A673 (cell line): ENCODE measurements around the gene CNPPD1. TPM values are rescaled to one million over a fixed set of nuclear protein-coding genes. Genes with fewer than 3 reads are reported as not detected.

ENCODE experiments used
- BruUV-seq: library from RNA; stranded (reverse); fragments of 400-500 nt; replicated peaks from 2 replicates; lab custom pipeline; 2021; lab: Mats Ljungman, UMichigan
- CTCF ChIA-PET: fragments of 300-600 bp; sonication (Branson Sonifier 250); formaldehyde crosslinking; loops from one replicate; lab custom pipeline; 2022; ENCODE audit warnings: antibody characterized with exemption; lab: Charles Lee
- POLR2A ChIA-PET: fragments of 300-600 bp; sonication (Branson Sonifier 250); formaldehyde crosslinking; loops from one replicate; lab custom pipeline; 2022; ENCODE audit warnings: antibody characterized with exemption; ENCODE audit not compliant: low non-redundant PET; lab: Charles Lee
- DNase-seq: peaks from one replicate; pipeline ENCODE4 v3.0.0-alpha.2; 2015; ENCODE audit warnings: low spot score
- H3K27ac ChIP-seq: fragments of 200-600 bp; sonication (generic); 2 replicates; pipeline ENCODE4 v1.5.1; 2016; ENCODE audit warnings: mixed run types, low read depth, mild to moderate bottlenecking, mixed read lengths, antibody characterized with exemption, low read length; ENCODE audit not compliant: poor library complexity, severe bottlenecking
- H3K27me3 ChIP-seq: fragments of 200-600 bp; sonication (generic); replicated peaks from 2 replicates; pipeline ENCODE4 v1.6.1; 2017; ENCODE audit warnings: mixed run types, low read depth, mild to moderate bottlenecking, mixed read lengths, antibody characterized with exemption, low read length; ENCODE audit not compliant: insufficient read depth, poor library complexity
- H3K36me3 ChIP-seq: fragments of 200-600 bp; sonication (generic); 2 replicates; pipeline ENCODE4 v1.6.1; 2016; ENCODE audit warnings: mixed run types, mild to moderate bottlenecking, mixed read lengths, antibody characterized with exemption, low read length; ENCODE audit not compliant: insufficient read depth, poor library complexity, severe bottlenecking
- H3K4me1 ChIP-seq: fragments of 200-600 bp; sonication (generic); 2 replicates; pipeline ENCODE4 v1.6.1; 2017; ENCODE audit warnings: mixed run types, mild to moderate bottlenecking, mixed read lengths, antibody characterized with exemption, low read length; ENCODE audit not compliant: insufficient read depth, poor library complexity, severe bottlenecking
- H3K4me3 ChIP-seq: fragments of 200-600 bp; sonication (generic); 2 replicates; pipeline ENCODE4 v1.5.1; 2016; ENCODE audit warnings: low read depth, mixed run types, mild to moderate bottlenecking, mixed read lengths, low read length; ENCODE audit not compliant: poor library complexity, severe bottlenecking
- H3K9me3 ChIP-seq: fragments of 200-600 bp; sonication (generic); 2 replicates; pipeline ENCODE4 v1.6.1; 2016; ENCODE audit warnings: mixed run types, low read depth, mild to moderate bottlenecking, mixed read lengths, antibody characterized with exemption, low read length; ENCODE audit not compliant: poor library complexity, severe bottlenecking
- CTCF ChIP-seq: fragments of 300-800, 200-600 bp; sonication (generic); conservative IDR thresholded peaks from 2 replicates; pipeline ENCODE4 v1.5.1; 2017; ENCODE audit warnings: low read depth, mild to moderate bottlenecking, antibody characterized with exemption, low read length, moderate library complexity, mixed read lengths
- EZH2 ChIP-seq: fragments of 200-600 bp; sonication (generic); IDR thresholded peaks from 2 replicates; pipeline ENCODE4 v1.6.1; 2017; ENCODE audit warnings: borderline replicate concordance, low read depth, mild to moderate bottlenecking, mixed read lengths, antibody characterized with exemption, low read length; ENCODE audit not compliant: poor library complexity, severe bottlenecking
- intact Hi-C: fragments of 100-400 bp; cut with micrococcal nuclease; formaldehyde crosslinking; loops from one replicate; pipeline ENCODE4 v1.10.0; 2022; ENCODE audit not compliant: unreplicated experiment
- total RNA-seq: library from RNA; stranded (reverse); gene quantifications from 2 replicates; pipeline ENCODE4 v1.2.3, GENCODE V29; 2021

The CNPPD1 gene
- total RNA-seq, 1 experiment from 2014 or later = 38.0 TPM

- ChIA-PET POLR2A (no interaction called here), CTCF (interaction anchor here (1.0 kb wide), 1 partner anchor 135 kb away, joined by 4 read pairs; no protein-coding TSS in a partner anchor)
- TF ChIP-seq CTCF (no peak), EZH2 (no peak)
- intact Hi-C loops = loop anchor here (1.0 to 10.0 kb wide), 7 partner anchors 87 to 305 kb away; partner anchors contain the start of genes DNAJB2 and WNT6
- DNase-seq = no peak
- H3K4me3 ChIP-seq = peak overlapping the region; percentile 68
- no peaks in the 10 kb centered on the region for H3K9me3 ChIP-seq
- H3K36me3 ChIP-seq = no peaks in the 10 kb centered on the region
- peaks cover 4% of the 10 kb centered on the region for H3K4me1 ChIP-seq
- TSS peak; percentile 47 for BruUV-seq
- H3K27me3 ChIP-seq = no peaks in the 10 kb centered on the region
- H3K27ac ChIP-seq = peak overlapping the region; percentile 89
Observed at GRCh38 chr2:219159771-219160185, 16.9 kb downstream of the CNPPD1 start.

- H3K36me3 ChIP-seq = no peaks in the 10 kb centered on the region
- no peak for TF ChIP-seq EZH2
- TF ChIP-seq CTCF = no peak
- H3K27ac ChIP-seq = no peak overlapping the region
- DNase-seq = no peak
- no TSS peak for BruUV-seq
- H3K27me3 ChIP-seq = no peaks in the 10 kb centered on the region
- H3K4me1 ChIP-seq = peaks cover 4% of the 10 kb centered on the region
- ChIA-PET POLR2A (no interaction called here), CTCF (interaction anchor here (1.0 kb wide), 1 partner anchor 13 kb away, joined by 5 read pairs; no protein-coding TSS in a partner anchor)
- H3K4me3 ChIP-seq = no peak overlapping the region
- no peaks in the 10 kb centered on the region for H3K9me3 ChIP-seq
- intact Hi-C loops = loop anchor here (5.0 to 10.0 kb wide), 3 partner anchors 86 to 304 kb away; partner anchors contain the start of gene WNT6
Observed at GRCh38 chr2:219158586-219158985, 18.1 kb downstream of the CNPPD1 start.

GRCh38 chr2:219158025-219158424 lies 18.7 kb downstream of the CNPPD1 start:
- Histone ChIP-seq H3K4me3 (no peak overlapping the region), H3K4me1 (peaks cover 4% of the 10 kb centered on the region), H3K9me3 (no peaks in the 10 kb centered on the region), H3K36me3 (no peaks in the 10 kb centered on the region), H3K27ac (no peak overlapping the region), H3K27me3 (no peaks in the 10 kb centered on the region)
- TF ChIP-seq EZH2 (no peak), CTCF (no peak)
- ChIA-PET POLR2A (no interaction called here), CTCF (interaction anchor here (1.0 to 1.7 kb wide), 3 partner anchors 13 to 128 kb away, joined by 4 to 5 read pairs (median 5); no protein-coding TSS in a partner anchor)
- intact Hi-C loops = loop anchor here (5.0 to 10.0 kb wide), 3 partner anchors 86 to 303 kb away; partner anchors contain the start of gene WNT6
- BruUV-seq = no TSS peak
- DNase-seq = no peak
